Measurements from ENCODE around the gene IL1RL2.

GRCh38 chr2:102191501-102191900 lies 4.7 kb downstream of the IL1RL2 start:
- TF ChIP-seq POLR2AphosphoS5 (IDR thresholded peaks at IDR 0.05) (no peak), POLR2A (IDR thresholded peaks at IDR 0.05) (no peak), CTCF (IDR thresholded peaks at IDR 0.05) (no peak)
